ENCODE results near the gene FA2H. TPM values are rescaled to one million over a fixed set of nuclear protein-coding genes. Genes with fewer than 3 reads are reported as not detected.
"Not testable (repeated sequence)": the region's sequence is repeated elsewhere in the genome, so short reads cannot be mapped to it uniquely, and the experiment has no call there.

Gene FA2H, protein sequence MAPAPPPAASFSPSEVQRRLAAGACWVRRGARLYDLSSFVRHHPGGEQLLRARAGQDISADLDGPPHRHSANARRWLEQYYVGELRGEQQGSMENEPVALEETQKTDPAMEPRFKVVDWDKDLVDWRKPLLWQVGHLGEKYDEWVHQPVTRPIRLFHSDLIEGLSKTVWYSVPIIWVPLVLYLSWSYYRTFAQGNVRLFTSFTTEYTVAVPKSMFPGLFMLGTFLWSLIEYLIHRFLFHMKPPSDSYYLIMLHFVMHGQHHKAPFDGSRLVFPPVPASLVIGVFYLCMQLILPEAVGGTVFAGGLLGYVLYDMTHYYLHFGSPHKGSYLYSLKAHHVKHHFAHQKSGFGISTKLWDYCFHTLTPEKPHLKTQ
- not detected in 2 replicates for total RNA-seq

DNA sequence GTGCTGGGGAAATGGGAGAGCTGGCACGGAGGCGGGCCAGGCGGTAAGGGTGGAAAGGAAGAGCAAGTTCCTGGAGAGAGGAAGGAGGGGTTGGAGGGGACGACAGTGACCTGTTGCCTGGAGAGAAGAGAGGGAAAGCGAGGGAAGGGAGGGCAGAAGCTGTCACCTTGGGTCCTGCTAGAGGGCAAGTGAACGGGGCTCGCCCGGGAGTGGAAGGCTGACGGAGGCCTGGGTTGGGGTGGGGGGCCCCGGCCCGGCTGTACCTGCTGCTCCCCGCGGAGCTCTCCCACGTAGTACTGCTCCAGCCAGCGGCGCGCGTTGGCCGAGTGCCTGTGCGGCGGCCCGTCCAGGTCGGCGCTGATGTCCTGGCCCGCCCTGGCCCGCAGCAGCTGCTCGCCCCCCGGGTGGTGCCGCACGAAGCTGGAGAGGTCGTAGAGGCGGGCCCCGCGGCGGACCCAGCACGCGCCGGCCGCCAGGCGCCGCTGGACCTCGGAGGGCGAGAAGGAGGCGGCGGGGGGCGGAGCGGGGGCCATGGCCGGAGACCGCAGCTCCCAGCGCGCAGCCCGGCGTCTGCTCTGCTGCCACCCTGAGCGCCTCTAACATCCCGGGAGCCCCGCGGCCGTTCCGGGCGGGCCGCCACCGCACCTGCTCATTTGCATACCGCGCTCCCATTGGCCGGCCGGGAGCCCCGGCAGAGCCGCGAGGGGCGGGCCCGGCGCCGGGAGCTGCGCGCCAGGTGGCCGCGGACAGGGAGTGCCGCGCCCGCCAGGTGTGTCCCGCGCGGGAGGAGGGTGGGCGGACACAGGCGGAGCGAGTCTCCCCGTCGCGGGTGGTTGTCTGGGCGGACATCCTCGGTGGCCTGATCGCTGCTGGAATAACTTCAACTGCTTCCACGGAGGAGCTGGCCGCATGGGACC is at the start of gene FA2H:
TSS of gene FA2H (minus strand) at position 598 of the 917 bp plus-strand sequence. CDS start at position 533, 65 bp downstream.
- peak in 1 of 2 donors; percentile 38 for DNase-seq (ENCODE audit: low read depth in 2 of 2)

GRCh38 chr16:74817851-74818250 is 43.2 kb upstream of the FA2H start:
- no peak for DNase-seq (ENCODE audit: low read depth in 2 of 2)

DNA sequence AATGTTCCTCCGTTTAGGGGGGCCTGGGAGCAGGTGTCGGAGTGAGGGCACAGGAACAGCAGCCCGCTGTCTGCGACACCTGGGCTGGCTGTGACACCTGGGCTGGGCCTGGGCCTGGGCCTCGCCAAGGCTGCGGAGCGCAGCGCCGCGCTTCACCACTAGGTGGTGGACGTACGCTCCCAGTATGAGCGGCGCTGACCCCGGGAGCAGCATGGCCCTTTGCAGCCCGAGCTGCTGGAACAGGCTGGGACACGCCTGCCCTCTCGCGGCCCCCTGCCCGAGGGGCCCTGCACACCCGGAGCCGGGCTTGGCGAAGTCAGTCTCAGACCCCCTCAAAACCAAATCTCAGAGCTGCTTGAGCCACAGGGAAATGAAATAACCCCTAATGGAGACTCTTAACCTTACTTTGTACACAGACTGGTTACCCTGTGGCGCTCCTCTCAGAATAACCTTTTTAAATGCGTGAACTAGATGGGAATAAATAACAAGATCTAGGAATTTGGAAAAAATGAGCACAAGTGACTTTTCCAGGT is 38.6 kb upstream of the FA2H start:
- peak; percentile 40 to 71 for DNase-seq (ENCODE audit: low read depth in 2 of 2)

GRCh38 chr16:74811911-74812310 is 37.3 kb upstream of the FA2H start:
- no peak for DNase-seq (ENCODE audit: low read depth in 2 of 2)

- DNase-seq (ENCODE audit: low read depth in 2 of 2) = not testable (repeated sequence)
Measured at GRCh38 chr16:74811216-74811615, 36.6 kb upstream of the FA2H start.

DNA sequence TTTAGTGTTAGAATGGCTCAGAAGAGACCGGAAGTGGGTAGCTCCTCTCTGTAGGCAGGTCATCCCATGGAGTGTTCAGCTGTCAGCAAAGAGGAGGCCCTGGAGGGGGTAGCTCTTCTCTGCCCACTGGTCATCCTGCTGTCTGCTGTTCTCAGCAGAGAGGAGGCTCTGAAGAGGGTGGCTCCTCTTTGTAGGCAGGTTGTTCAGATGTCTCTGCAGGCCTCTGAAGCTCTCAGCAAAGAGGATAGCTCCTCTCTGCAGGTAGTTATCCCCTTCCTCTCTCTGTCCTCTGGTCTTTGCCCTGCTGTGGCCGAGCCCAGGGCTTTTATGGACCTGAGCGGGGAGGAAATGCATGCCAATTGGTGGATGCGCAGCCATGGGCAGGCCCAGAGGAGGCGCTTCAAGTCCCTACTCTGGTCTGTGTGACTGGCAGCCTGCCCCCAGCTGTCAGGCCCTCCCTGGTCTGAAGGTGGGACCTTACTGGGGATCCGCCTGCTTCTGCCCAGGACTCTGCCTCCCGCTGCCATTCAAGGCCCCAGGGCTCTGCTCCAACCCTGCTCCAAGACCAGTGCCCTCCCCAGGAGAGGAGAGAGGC is 32.5 kb upstream of the FA2H start:
- DNase-seq (ENCODE audit: low read depth in 2 of 2) = no peak

DNA sequence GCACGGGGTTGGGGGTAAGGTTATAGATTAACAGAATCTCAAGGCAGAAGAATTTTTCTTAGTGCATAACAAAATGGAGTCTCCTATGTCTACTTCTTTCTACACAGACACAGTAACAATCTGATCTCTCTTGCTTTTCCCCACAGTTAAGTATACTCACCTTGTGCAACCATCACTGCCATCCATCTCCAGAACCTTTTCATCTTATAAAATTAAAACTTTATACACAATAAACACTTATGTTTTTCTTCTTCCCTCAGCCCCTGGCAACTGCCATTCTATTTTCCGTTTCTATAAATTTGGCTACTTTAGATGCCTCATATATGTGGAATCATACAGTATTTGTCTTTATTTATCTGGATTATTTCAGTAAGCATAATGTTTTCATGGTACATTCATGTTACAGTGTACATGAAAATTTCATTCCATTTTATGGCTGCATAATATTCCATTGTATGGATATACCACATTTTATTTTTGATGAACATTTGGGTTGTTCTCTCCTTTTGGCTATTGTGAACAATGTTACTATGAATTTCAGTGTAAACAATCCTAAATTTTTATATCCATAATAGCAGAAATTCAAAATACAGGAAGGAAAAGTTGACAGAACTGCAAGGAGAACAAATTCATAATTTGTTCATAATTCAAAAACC is 25.7 kb upstream of the FA2H start:
- no peak for DNase-seq (ENCODE audit: low read depth in 2 of 2)

GRCh38 chr16:74797414-74797813 is 22.8 kb upstream of the FA2H start:
- no peak for DNase-seq (ENCODE audit: low read depth in 2 of 2)

GRCh38 chr16:74795104-74795503 is 20.5 kb upstream of the FA2H start:
- no peak for DNase-seq (ENCODE audit: low read depth in 2 of 2)

DNA sequence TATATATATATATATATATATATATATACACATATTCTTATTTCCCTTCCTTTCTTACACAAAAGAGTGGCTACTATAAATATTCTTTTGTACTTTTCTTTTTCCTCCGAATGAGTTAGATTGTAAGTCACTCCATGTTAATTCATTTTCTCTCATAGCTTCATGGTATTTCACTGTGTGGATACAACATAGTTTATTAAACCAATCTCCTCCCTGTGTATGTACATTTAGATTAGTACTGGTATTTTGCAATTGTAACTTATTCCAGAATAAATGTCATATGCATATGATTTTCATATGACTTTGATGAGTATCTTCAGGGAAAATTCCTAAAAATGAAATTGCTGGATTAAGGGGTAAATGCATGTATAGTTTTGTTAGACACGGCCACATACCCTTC is 20.0 kb upstream of the FA2H start:
- DNase-seq (ENCODE audit: low read depth in 2 of 2) = no peak

DNA sequence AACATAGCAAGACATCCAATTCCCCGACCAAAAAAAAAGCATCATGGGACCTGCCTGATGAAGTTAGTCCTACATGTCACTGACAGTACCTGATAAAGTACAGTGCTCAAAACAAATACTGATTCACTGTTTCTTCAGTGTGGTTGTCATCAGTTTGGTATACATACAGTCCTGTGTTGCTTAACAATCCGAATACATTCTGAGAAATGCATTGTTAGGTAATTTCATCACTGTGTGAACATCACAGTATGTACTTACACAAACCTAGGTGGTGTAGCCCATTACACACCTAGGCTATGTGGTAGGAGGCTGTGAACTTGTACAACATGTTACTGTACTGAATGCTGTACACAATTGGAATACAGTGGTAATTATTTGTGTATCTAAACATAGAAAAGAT is 19.0 kb upstream of the FA2H start:
- no peak for DNase-seq (ENCODE audit: low read depth in 2 of 2)

GRCh38 chr16:74792225-74792624 is 17.6 kb upstream of the FA2H start:
- no peak for DNase-seq (ENCODE audit: low read depth in 2 of 2)

GRCh38 chr16:74791749-74792148 is 17.1 kb upstream of the FA2H start:
- not testable (repeated sequence) for DNase-seq (ENCODE audit: low read depth in 2 of 2)

GRCh38 chr16:74788108-74788507 is 13.5 kb upstream of the FA2H start:
- no peak for DNase-seq (ENCODE audit: low read depth in 2 of 2)

GRCh38 chr16:74785031-74785430 is 10.4 kb upstream of the FA2H start:
- no peak for DNase-seq (ENCODE audit: low read depth in 2 of 2)

DNA sequence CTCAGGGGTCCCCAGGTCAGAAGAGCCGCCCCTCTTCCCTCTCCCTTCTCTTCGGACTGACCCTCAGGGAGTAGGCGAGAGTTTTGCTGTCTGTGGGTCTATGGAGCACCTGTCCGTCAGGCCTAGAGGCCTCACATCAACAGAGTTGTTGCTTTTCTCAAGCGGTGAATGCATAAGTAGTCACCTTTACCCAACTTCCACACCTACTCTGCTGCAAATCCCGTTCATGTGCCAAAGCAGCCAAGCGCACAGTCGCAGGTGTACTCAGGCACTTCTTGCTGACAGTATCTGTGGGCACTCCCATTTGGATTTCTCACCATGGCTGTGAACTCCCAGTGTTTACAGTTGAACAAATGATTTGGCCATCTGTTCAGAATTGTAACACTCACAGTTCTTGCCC is 4.0 kb upstream of the FA2H start:
- no peak for DNase-seq (ENCODE audit: low read depth in 2 of 2)

GRCh38 chr16:74776926-74777325 is 2.3 kb upstream of the FA2H start:
- no peak for DNase-seq (ENCODE audit: low read depth in 2 of 2)

GRCh38 chr16:74775255-74775654 is 635 bp upstream of the FA2H start:
- DNase-seq (ENCODE audit: low read depth in 2 of 2) = no peak

- DNase-seq (ENCODE audit: low read depth in 2 of 2) = no peak
Measured at GRCh38 chr16:74773446-74774222, 986 bp downstream of the FA2H start.

DNA sequence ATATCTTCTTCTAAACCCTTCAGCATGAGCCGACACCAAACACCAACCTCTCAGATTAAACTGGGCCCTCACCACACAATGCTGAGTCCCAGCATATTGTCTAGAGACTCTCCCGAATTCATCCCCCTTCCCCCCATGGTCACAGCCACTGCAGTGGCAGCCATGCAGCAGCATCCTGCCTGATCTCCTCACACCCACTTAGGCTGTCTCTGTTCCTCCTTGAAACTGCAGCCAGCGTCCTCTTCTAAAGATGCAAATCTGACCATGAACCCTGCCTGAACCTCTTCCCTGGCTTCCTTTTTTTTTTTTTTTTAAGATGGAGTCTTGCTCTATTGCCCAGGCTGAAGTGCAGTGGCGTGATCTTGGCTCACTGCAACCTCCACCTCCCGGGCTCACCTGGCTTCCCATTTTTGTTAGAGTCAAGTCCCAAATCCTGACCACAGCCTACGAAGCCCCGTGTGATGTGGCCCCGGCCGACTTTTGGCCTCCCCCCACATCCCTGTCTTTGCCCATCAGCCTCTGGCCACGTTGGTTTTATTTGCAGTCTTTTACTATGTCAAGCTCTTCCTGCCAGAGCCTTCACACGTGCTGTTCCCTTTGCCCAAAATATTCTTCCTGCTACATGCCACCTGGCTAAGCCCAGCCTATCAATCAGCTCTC is 2.8 kb downstream of the FA2H start:
- DNase-seq (ENCODE audit: low read depth in 2 of 2) = no peak

All from dermis microvascular lymphatic vessel endothelial cell (primary cell).